KOPT-K1 (cell line): Measurements from ENCODE around the gene SLFN11.
"Not testable (repeated sequence)": the region's sequence is repeated elsewhere in the genome, so short reads cannot be mapped to it uniquely, and the experiment has no call there.

Experiments used
- H3K27ac ChIP-seq: fragments of 200-600 bp; sonication (generic); 2 replicates; pipeline ENCODE4 v1.5.1; 2016; ENCODE audit warnings: antibody characterized with exemption, mild to moderate bottlenecking, low read depth, low read length; ENCODE audit not compliant: poor library complexity, severe bottlenecking
- H3K36me3 ChIP-seq: fragments of 200-600 bp; sonication (generic); 2 replicates; pipeline ENCODE4 v1.5.1; 2017; ENCODE audit warnings: antibody characterized with exemption, mild to moderate bottlenecking, low read length, moderate library complexity; ENCODE audit not compliant: insufficient read depth
- H3K9me3 ChIP-seq: fragments of 200-600 bp; sonication (generic); 2 replicates; pipeline ENCODE4 v1.5.1; 2017; ENCODE audit warnings: antibody characterized with exemption, low read length, mild to moderate bottlenecking; ENCODE audit not compliant: insufficient read depth, poor library complexity, severe bottlenecking

Gene SLFN11, protein sequence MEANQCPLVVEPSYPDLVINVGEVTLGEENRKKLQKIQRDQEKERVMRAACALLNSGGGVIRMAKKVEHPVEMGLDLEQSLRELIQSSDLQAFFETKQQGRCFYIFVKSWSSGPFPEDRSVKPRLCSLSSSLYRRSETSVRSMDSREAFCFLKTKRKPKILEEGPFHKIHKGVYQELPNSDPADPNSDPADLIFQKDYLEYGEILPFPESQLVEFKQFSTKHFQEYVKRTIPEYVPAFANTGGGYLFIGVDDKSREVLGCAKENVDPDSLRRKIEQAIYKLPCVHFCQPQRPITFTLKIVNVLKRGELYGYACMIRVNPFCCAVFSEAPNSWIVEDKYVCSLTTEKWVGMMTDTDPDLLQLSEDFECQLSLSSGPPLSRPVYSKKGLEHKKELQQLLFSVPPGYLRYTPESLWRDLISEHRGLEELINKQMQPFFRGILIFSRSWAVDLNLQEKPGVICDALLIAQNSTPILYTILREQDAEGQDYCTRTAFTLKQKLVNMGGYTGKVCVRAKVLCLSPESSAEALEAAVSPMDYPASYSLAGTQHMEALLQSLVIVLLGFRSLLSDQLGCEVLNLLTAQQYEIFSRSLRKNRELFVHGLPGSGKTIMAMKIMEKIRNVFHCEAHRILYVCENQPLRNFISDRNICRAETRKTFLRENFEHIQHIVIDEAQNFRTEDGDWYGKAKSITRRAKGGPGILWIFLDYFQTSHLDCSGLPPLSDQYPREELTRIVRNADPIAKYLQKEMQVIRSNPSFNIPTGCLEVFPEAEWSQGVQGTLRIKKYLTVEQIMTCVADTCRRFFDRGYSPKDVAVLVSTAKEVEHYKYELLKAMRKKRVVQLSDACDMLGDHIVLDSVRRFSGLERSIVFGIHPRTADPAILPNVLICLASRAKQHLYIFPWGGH

GRCh38 chr17:35373534-35373983 is at the start of gene SLFN11:
Gene SLFN11 (minus strand): TSS chr17:35373621. CDS start chr17:35363807, 9,814 bp downstream.
- Histone ChIP-seq H3K9me3 (peaks cover 20% of the 10 kb centered on the region), H3K36me3 (peaks cover 35% of the 10 kb centered on the region), H3K27ac (peak within 1 kb of the TSS; percentile 99)

- H3K27ac ChIP-seq, H3K9me3 ChIP-seq: not testable (repeated sequence)
- H3K36me3 ChIP-seq: peaks cover 28% of the 10 kb centered on the region
These were observed 47.6 kb upstream of the SLFN11 start for GRCh38 chr17:35421069-35421468.

- H3K27ac ChIP-seq: no peak overlapping the region
- H3K36me3 ChIP-seq: peaks cover 53% of the 10 kb centered on the region
- peaks cover 23% of the 10 kb centered on the region for H3K9me3 ChIP-seq
These were observed 43.2 kb upstream of the SLFN11 start for GRCh38 chr17:35416659-35417058.

- H3K36me3 ChIP-seq: peaks cover 68% of the 10 kb centered on the region
- H3K27ac ChIP-seq: not testable (repeated sequence)
- H3K9me3 ChIP-seq: peaks cover 23% of the 10 kb centered on the region
These were observed 41.3 kb upstream of the SLFN11 start for GRCh38 chr17:35414707-35415106.

DNA sequence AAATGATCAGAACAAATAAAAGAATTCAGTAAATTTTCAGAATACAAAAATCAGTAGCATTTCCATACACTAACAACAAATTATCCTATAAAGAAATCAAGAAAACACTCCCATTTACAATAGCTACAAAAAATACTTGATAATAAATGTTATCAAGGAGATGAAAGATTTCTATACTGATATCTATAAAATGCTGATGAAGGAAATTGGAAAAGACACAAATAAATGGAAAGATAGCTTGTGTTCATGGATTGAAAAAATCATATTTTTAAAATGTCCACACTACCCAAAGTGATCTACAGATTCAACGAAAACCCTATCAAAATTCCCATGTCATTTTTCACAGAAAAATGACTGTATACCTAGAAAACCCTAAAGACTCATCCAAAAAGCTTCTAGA is 40.8 kb upstream of the SLFN11 start:
- Histone ChIP-seq H3K36me3 (peaks cover 68% of the 10 kb centered on the region), H3K9me3 (peaks cover 23% of the 10 kb centered on the region), H3K27ac (no peak overlapping the region)

DNA sequence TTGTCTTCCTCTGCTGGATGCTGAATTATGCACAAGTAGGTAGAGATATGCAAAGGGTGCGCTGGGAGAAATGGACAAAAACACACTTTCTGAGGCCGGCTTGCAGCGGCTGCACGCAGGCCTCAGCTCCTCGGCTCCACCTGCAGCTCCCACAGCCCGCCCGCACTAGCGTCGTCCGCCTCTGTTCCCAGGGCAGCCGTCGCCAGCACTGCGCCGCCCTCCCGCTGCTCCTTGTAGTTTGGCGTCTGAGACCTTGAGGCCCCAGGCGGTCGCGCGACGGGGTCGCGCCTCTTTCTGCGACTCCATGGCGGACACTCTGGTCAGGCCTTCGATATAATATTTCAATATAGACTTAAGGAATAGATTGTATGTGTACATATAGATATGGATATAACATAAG is 34.1 kb upstream of the SLFN11 start:
- H3K36me3 ChIP-seq: peaks cover 48% of the 10 kb centered on the region
- H3K27ac ChIP-seq: no peak overlapping the region
- no peaks in the 10 kb centered on the region for H3K9me3 ChIP-seq

- peaks cover 42% of the 10 kb centered on the region for H3K36me3 ChIP-seq
- no peaks in the 10 kb centered on the region for H3K9me3 ChIP-seq
- no peak overlapping the region for H3K27ac ChIP-seq
These were observed 33.1 kb upstream of the SLFN11 start for GRCh38 chr17:35406568-35406967.

DNA sequence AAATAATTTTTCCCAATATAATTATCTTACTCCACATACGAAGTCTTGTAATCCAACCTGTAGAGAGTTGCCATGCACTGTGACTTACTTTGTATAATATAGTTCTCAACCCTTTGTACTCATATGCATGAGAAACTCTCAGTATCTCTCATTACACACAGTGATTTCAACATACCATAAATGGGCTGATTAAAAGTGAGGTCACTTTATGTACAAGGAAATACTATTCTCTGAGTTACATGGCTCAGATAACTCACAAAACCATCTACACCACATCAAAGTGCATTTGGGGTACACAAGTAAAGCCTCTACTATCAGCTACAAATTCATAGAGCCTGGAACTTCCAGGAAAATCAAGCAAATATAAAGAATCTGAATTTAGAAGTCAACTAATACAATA is 30.9 kb upstream of the SLFN11 start:
- Histone ChIP-seq H3K36me3 (peaks cover 20% of the 10 kb centered on the region), H3K27ac (no peak overlapping the region), H3K9me3 (no peaks in the 10 kb centered on the region)

DNA sequence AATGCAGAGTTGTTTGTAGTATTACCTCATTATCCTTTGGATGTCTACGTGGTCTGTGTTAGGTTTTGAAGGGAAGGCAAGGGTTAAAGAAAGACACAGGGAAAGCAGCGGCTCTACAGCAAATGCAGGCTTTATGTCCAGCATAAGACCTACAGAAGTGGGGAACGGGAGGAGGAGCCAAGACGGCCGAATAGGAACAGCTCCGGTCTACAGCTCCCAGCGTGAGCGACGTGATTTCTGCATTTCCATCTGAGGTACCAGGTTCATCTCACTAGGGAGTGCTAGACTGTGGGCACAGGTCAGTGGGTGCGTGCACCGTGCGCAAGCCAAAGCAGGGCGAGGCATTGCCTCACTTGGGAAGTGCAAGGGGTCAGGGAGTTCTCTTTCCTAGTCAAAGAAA is 20.4 kb upstream of the SLFN11 start:
- not testable (repeated sequence) for H3K36me3 ChIP-seq, H3K9me3 ChIP-seq, H3K27ac ChIP-seq

- Histone ChIP-seq H3K9me3 (no peaks in the 10 kb centered on the region), H3K27ac (no peak overlapping the region), H3K36me3 (no peaks in the 10 kb centered on the region)
These were observed 17.2 kb upstream of the SLFN11 start for GRCh38 chr17:35390663-35391062.

GRCh38 chr17:35390156-35390555 is 16.7 kb upstream of the SLFN11 start:
- no peaks in the 10 kb centered on the region for H3K36me3 ChIP-seq
- H3K27ac ChIP-seq: no peak overlapping the region
- no peaks in the 10 kb centered on the region for H3K9me3 ChIP-seq

- Histone ChIP-seq H3K27ac (no peak overlapping the region), H3K9me3 (peaks cover 10% of the 10 kb centered on the region), H3K36me3 (no peaks in the 10 kb centered on the region)
These were observed 14.1 kb upstream of the SLFN11 start for GRCh38 chr17:35387496-35387895.

GRCh38 chr17:35377706-35378105 is 4.3 kb upstream of the SLFN11 start:
- Histone ChIP-seq H3K9me3 (no peaks in the 10 kb centered on the region), H3K36me3 (no peaks in the 10 kb centered on the region), H3K27ac (no peak overlapping the region)

DNA sequence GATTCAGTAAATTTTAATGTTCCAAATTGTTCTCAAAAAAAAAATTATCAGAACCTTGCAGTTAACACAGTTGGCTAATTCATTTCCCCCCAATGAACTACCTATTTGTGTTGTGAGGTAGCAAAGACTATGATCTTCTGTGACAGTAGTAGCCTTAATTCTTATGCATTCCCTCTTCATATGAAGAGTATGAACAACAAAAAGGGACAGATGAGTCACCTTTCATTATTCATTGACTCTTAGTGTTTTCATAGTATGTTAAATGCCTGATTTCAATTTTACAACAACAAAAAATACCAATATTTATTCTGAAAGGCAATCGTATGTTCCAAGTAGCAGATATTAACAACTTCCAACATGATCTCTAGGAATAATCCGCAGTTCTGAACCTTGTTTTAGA is 3.6 kb upstream of the SLFN11 start:
- Histone ChIP-seq H3K9me3 (no peaks in the 10 kb centered on the region), H3K36me3 (0 out of 2 replicates have a peak, but pooled peaks cover under 1% of the 10 kb centered on the region), H3K27ac (no peak overlapping the region)

DNA sequence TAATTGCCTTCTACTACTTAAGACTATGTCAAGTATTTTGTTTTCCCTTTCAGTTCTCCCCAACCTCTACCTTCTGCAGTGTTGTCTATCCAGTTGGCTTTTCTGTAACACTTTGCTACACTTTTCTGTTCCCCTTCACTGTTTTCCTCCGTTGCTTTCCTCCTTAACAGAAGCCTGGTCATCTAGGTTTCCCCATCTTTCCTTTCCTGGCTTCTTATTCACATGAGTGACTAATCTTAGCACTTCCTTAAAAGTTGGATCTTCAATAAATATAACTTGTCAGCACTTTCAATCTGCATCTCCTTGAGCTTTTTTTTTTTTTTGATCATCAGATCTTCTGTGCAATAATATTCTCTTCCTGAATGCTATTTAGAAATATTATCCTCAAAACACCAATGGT is 2.8 kb upstream of the SLFN11 start:
- H3K27ac ChIP-seq: peak overlapping the region; percentile 38
- H3K36me3 ChIP-seq: peaks cover 8% of the 10 kb centered on the region; the same call in 1 of the 2 replicates
- H3K9me3 ChIP-seq: peaks cover 2% of the 10 kb centered on the region
